SK-N-MC (cell line): ENCODE results near the gene SUN3.

Experiments
- EZH2 ChIP-seq: fragments of 200-600 bp; sonication (generic); IDR thresholded peaks from one replicate; pipeline ENCODE4 v1.6.1; 2017; ENCODE audit warnings: antibody characterized with exemption
- FOXP2 ChIP-seq: optimal IDR thresholded peaks from 2 replicates; pipeline ENCODE3; 2011; ENCODE audit warnings: mild to moderate bottlenecking, moderate library complexity; ENCODE audit not compliant: insufficient read depth; ENCODE audit errors: extremely low read length, control extremely low read depth
- POLR2AphosphoS5 ChIP-seq: IDR thresholded peaks from 2 replicates; pipeline ENCODE4 v1.6.1; 2012; ENCODE audit warnings: mild to moderate bottlenecking, low read depth, low read length, borderline replicate concordance

DNA sequence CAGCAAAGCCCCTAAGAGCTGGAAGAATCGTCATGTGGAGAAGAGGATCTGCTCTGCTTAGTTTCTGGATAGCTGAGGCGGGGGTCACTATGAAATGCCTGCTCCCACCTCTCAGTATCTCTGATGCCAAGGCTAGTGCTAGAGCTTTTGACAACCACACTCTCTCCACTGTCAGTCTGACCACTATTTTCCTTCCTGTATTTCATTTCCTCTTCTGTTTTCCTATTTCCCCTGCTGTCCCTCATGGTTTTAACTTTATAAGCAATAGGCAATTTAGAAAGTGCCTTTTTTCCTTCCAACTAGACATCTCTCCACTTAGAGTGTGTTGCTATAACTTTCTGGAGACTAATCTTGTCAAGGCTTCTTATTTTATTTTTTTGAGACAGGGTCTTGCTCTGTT, 30.1 kb upstream of the SUN3 start:
- no peak for TF ChIP-seq EZH2
- no peak for TF ChIP-seq POLR2AphosphoS5
- no peak for TF ChIP-seq FOXP2
